HG02970 (cell line): Measurements from ENCODE around the gene MROH2A.
"Not testable (repeated sequence)": the region's sequence is repeated elsewhere in the genome, so short reads cannot be mapped to it uniquely, and the experiment has no call there.

Source experiments
- ATAC-seq: cut with Tn5 transposase; IDR thresholded peaks from one replicate; pipeline ENCODE4 v1.9.1; 2021; ENCODE audit warnings: mild to moderate bottlenecking, moderate library complexity, moderate number of reproducible peaks; ENCODE audit not compliant: unreplicated experiment, low FRiP score

Gene MROH2A

GRCh38 chr2:233853353-233853752, 75.2 kb downstream of the MROH2A start:
- no peak for ATAC-seq

GRCh38 chr2:233853883-233854240, 75.7 kb downstream of the MROH2A start:
- no peak for ATAC-seq

DNA sequence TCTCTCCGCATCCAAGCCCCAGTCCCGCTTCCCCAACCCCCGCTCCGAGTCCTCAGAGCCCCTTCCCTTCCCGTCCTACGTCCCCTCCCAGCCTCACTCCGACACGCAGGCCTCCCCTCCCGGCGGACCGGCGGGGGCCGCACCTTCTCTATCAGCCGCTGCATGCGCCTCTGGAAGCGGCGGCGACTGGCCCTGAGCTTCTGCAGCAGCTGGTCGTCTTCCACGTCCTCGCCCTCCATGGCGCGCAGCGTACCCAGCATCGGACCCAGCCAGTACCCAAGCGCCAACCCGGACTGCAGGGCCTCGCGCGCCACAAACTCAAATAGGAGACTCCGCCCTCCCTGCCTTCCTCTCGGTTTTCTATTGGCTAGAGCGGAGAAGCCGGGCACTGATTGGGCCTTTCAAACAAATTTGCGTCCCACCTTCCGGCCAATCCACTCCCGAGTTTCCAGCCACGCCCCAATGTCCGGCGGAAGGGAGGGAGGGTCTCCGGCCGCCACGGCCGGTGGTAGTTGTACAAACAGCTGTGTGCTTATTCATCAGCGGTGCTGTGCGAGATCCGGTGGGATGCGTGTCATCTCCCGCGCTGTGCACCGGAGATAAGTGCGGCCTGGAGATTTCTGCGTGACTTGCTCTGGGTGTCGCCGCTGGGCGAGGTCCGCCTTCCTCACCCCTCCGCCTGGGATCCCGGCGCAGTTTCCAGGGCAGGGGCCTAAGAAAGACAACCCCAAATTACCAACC, 76.3 kb downstream of the MROH2A start, which contains the start of gene HJURP:
Gene HJURP, minus strand, starts transcription at position 295 of the 741 bp plus-strand sequence. Its CDS starts 35 bp downstream, at position 260.
- peak; percentile 95 for ATAC-seq

DNA sequence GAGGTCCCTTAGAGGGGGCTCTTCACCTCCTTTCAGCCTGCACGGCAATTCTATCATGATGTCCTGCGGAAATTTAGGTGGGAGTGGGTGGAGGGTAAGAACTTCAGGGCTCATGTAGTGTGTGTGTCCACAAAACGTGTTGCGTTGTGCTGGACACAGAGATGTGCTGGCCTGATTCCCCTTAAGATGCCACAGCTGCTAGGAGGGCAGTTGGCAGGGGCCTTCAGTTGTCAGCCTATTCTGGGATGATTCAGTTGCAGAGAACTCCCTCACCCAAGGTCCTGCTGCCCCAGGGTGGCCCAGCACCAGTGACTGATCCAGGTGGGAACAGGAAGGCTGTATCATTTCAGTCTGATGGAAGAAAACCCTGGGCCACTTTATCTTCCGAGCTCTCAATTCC, 77.2 kb downstream of the MROH2A start:
- no peak for ATAC-seq

- ATAC-seq = no peak
Measured at GRCh38 chr2:233856184-233856583, 78.1 kb downstream of the MROH2A start.

GRCh38 chr2:233857511-233858141, 79.5 kb downstream of the MROH2A start:
- no peak for ATAC-seq

DNA sequence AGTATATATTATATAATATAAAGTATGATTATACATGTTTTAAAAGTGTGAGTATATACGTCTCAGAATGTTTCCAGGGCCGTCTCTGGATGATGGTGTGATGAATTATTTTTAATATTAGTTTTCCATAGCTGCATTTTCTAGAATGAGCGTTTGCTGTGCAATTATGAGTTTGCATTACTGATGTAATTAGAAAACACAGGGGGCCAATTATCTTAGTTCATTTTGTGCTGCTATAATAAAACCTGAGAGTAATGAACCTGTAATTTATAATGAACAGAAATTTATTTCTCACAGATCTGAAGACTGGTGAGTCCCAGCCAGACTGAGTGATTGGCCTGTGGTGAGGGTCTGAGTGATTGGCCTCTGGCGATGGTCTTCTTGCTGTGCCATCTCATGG, 80.2 kb downstream of the MROH2A start:
- ATAC-seq = no peak

- ATAC-seq = no peak
Measured at GRCh38 chr2:233862261-233862768, 84.2 kb downstream of the MROH2A start.

GRCh38 chr2:233865838-233866237, 87.7 kb downstream of the MROH2A start:
- ATAC-seq = no peak

GRCh38 chr2:233866479-233866878, 88.3 kb downstream of the MROH2A start:
- ATAC-seq = no peak

GRCh38 chr2:233867993-233868532, 89.9 kb downstream of the MROH2A start, which contains the start of gene MSL3B:
Gene MSL3B (minus strand): TSS chr2:233868386.
- peak; percentile 71 for ATAC-seq

- ATAC-seq = no peak
Measured at GRCh38 chr2:233871432-233871831, 93.3 kb downstream of the MROH2A start.

DNA sequence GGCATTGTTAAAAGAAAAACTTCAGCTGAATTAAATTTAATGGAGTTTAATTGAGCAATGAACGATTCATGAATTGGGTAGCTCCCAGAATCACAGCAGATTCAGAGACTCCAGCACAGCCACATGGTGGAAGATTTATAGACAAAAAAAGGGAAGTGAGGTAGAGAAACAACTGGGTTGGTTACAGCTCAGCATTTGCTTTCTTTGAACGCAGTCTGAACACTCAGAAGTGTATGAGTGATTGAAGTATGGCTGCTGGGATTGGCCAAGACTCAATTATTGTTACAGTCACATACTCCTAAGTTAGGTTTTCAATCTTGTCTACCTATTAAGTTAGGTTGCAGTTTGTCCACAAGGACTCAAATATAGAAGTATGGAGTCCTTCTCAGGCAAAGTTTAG, 94.0 kb downstream of the MROH2A start:
- ATAC-seq = not testable (repeated sequence)

- no peak for ATAC-seq
Measured at GRCh38 chr2:233882353-233882752, 104.2 kb downstream of the MROH2A start.
